HepG2 (cell line): Measurements from ENCODE around the gene CYP11A1. TPM values are rescaled to one million over a fixed set of nuclear protein-coding genes. Genes with fewer than 3 reads are reported as not detected.

Source experiments
- ATAC-seq: fragments of 200-7000 bp; cut with Tn5 transposase; 3 replicates; pipeline ENCODE4 v1.9.1; 2020; ENCODE audit warnings: mild to moderate bottlenecking, moderate library complexity
- BruUV-seq: library from RNA; stranded (reverse); fragments of 400-500 nt; replicated peaks from 2 replicates; lab custom pipeline; 2021; lab: Mats Ljungman, UMichigan
- CTCF ChIA-PET: fragments of 300-600 bp; formaldehyde crosslinking; extraction: SDS; loops from one replicate; lab custom pipeline; 2021; ENCODE audit warnings: low total read pairs, inconsistent platforms, low intra/inter-chr PET ratio; lab: Yijun Ruan, JAX
- POLR2A ChIA-PET: fragments of 350-600 bp; sonication (Branson Sonifier 250); formaldehyde crosslinking; loops from one replicate; lab custom pipeline; 2020; ENCODE audit warnings: antibody characterized with exemption, inconsistent platforms; lab: Yijun Ruan, JAX
- DNase-seq: peaks from one replicate; pipeline ENCODE4 v3.0.0-alpha.2; 2015; ENCODE audit warnings: low spot score
- FAIRE-seq: peaks from 3 replicates; lab custom pipeline; 2011; peaks lifted over from hg19 to GRCh38; lab: Jason Lieb, UNC
- H2AFZ ChIP-seq: one replicate; pipeline ENCODE4 v1.6.1; 2011; ENCODE audit warnings: low read length, inconsistent platforms
- H3K27ac ChIP-seq: fragments of 300-600 bp; 3 replicates; pipeline ENCODE4 v1.8.0; 2011; ENCODE audit warnings: mixed run types, mild to moderate bottlenecking, mixed read lengths, low read length, inconsistent platforms; ENCODE audit not compliant: insufficient read depth; ENCODE audit errors: extremely low read length
- H3K27me3 ChIP-seq, 2 experiments: fragments of 200-600 bp in 1 of 2; 2 replicates in 1 of 2; 3 replicates in 1 of 2; pipeline versions ENCODE4 v1.6.0 to v1.8.0; 2011; ENCODE audit warnings: low read length in 2 of 2, mild to moderate bottlenecking in 2 of 2, moderate library complexity in 2 of 2, inconsistent platforms in 1 of 2; ENCODE audit not compliant: insufficient read depth in 2 of 2, control insufficient read depth in 1 of 2
- H3K36me3 ChIP-seq, 2 experiments: fragments of 200-600 bp in 1 of 2; replicated peaks in 1 of 2; 2 replicates in 1 of 2; 3 replicates in 1 of 2; pipeline versions ENCODE4 v1.5.1 to v1.8.0; 2011; ENCODE audit warnings: low read length in 2 of 2, inconsistent platforms in 1 of 2; ENCODE audit not compliant: insufficient read depth in 2 of 2, control insufficient read depth in 1 of 2
- H3K4me1 ChIP-seq: 2 replicates; pipeline ENCODE4 v1.5.1; 2012; ENCODE audit warnings: low read length, inconsistent platforms; ENCODE audit not compliant: insufficient read depth
- H3K4me2 ChIP-seq: 2 replicates; pipeline ENCODE4 v1.6.0; 2011; ENCODE audit warnings: low read depth, low read length, inconsistent platforms
- H3K4me3 ChIP-seq, 3 experiments: fragments of 200-600 bp in 1 of 3; sonication (generic), shearing (Covaris generic) in 1 of 3; replicated peaks in 1 of 3; 2 replicates each; pipeline ENCODE4 v1.5.1; 2011 to 2016; ENCODE audit warnings: low read length in 3 of 3, inconsistent platforms in 2 of 3, low read depth in 2 of 3, mild to moderate bottlenecking in 2 of 3, control low read depth in 1 of 3, mixed read lengths in 1 of 3; ENCODE audit not compliant: insufficient read depth in 1 of 3
- H3K79me2 ChIP-seq: one replicate; pipeline ENCODE4 v1.6.1; 2011; ENCODE audit warnings: low read length, inconsistent platforms; ENCODE audit not compliant: insufficient read depth
- H3K9ac ChIP-seq: 2 replicates; pipeline ENCODE4 v1.6.0; 2011; ENCODE audit warnings: mild to moderate bottlenecking, low read depth, low read length, inconsistent platforms; ENCODE audit not compliant: insufficient read depth
- H3K9me3 ChIP-seq: 2 replicates; pipeline ENCODE4 v1.5.1; 2012; ENCODE audit warnings: mild to moderate bottlenecking, low read length
- H4K20me1 ChIP-seq: 2 replicates; pipeline ENCODE4 v1.6.0; 2011; ENCODE audit warnings: inconsistent platforms, mild to moderate bottlenecking, low read length, moderate library complexity; ENCODE audit not compliant: insufficient read depth
- NFIC ChIP-seq: IDR thresholded peaks from 2 replicates; pipeline ENCODE4 v1.6.1; 2012; ENCODE audit warnings: mild to moderate bottlenecking, low read length, inconsistent platforms
- SRSF1 ChIP-seq: fragments of 200-400 bp; formaldehyde crosslinking; optimal IDR thresholded peaks from 2 replicates; pipeline ENCODE3; 2017; ENCODE audit warnings: mild to moderate bottlenecking, low read depth, low read length, moderate library complexity
- TCF12 ChIP-seq, 2 experiments: fragments of 450-650 bp in 1 of 2; sonication (generic) in 1 of 2; formaldehyde crosslinking in 1 of 2; IDR thresholded peaks; 2 replicates each; pipeline versions ENCODE4 v1.6.1 to v1.8.0; 2017 to 2022; ENCODE audit warnings: antibody characterized with exemption in 1 of 2, mild to moderate bottlenecking in 1 of 2, missing genetic modification reagents in 1 of 2, moderate library complexity in 1 of 2
- ZNF343 ChIP-seq: sonication (generic); formaldehyde crosslinking; IDR thresholded peaks from 2 replicates; pipeline ENCODE4 v1.4.0; 2020; ENCODE audit warnings: mild to moderate bottlenecking, missing genetic modification reagents
- ZNF768 ChIP-seq: sonication (generic); formaldehyde crosslinking; IDR thresholded peaks from 2 replicates; pipeline ENCODE4 v1.4.0; 2020; ENCODE audit warnings: missing genetic modification reagents
- WGBS: methylation state at CpG from one replicate; pipeline ENCODE4 v1.1.6; 2017; ENCODE audit warnings: low lambda C conversion rate; 5-methylcytosine and 5-hydroxymethylcytosine counted together
- in situ Hi-C: cut with HindIII; loops from 2 replicates; pipeline ENCODE4 v1.10.0; 2017; ENCODE audit warnings: low pct_unique_long_range_greater_than_20kb; ENCODE audit not compliant: extremely low pct_ligation_motif_present
- intact Hi-C: fragments of 100-400 bp; cut with micrococcal nuclease; formaldehyde crosslinking; loops from one replicate; pipeline ENCODE4 v1.10.0; 2022; ENCODE audit not compliant: unreplicated experiment
- polyA plus RNA-seq, 8 experiments: library from polyadenylated mRNA; depleted of rRNA in 3 of 8; stranded (reverse) in 7 of 8; unstranded in 1 of 8; fragments of >200 nt; fragmentation: Illumina TruSeq in 4 of 8; extraction: Trizol in 4 of 8; gene quantifications; 2 replicates each; pipeline versions ENCODE4 v1.2.1 to v1.2.3, GENCODE V29; 2011 to 2016; ENCODE audit warnings: low read depth in 4 of 8, missing spikeins in 1 of 8, mixed read lengths in 1 of 8; ENCODE audit not compliant: insufficient read depth in 1 of 8
- total RNA-seq, 5 experiments: library from RNA; depleted of rRNA; stranded (reverse); fragments of >200 nt; fragmentation: Illumina TruSeq; extraction: Trizol; gene quantifications; 2 replicates each; pipeline ENCODE4 v1.2.3, GENCODE V29; 2016; ENCODE audit warnings: low read depth in 1 of 5

The CYP11A1 gene
- total and polyA plus RNA-seq, 2 of the 13 experiments (the other 11 are each of a cell fraction or from before 2014, with no cell fraction given), result 0.66 to 0.92 TPM

DNA sequence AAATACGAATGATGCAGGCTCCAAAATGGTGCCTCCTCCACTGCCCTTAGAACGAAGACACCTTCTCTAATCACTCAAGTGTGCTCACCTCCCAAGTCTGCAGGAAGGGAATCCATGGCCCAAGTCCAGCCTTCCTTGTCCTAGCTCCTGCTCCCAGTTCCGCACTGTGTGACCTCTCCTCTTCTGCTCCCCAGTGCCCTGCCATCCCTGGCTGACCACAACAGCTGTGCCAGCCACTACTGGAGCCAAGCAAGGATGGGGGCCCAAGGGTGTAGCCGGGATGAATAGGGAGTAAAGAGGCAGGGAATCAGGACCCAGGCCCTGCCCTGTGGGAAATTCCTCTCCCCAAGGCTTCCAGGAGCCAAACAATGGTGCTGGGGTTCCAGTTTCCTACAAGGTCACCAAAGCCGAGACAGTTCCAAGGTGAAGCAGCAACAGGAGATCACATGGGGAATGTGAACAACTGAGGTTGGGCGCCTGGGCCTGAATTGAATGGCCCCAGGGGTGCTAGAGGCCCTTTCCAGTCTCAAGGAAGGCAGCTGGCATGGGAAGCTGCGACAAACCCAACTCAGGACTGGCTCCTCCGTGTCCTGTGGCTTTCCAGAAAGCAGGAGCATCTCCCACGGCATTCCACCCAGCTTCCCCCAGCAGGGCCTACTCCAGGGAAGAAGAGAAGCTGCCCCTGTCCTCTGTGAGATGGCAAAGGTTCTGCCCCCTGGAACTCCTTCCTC is 46.1 kb upstream of the CYP11A1 start:
- Histone ChIP-seq H3K9ac (no peak overlapping the region), H3K9me3 (no peaks in the 10 kb centered on the region), H3K79me2 (peaks cover under 1% of the 10 kb centered on the region), H3K4me2 (no peak overlapping the region), H3K27ac (no peak overlapping the region), H3K4me3 (no peak overlapping the region), H3K27me3 (no peaks in the 10 kb centered on the region), H3K4me1 (peaks cover 4% of the 10 kb centered on the region), H4K20me1 (no peaks in the 10 kb centered on the region), H3K36me3 (peaks cover 38 to 81% of the 10 kb centered on the region in 2 experiments), H2AFZ (no peak overlapping the region)
- POLR2A ChIA-PET, result no interaction called here
- in situ Hi-C loops, result no loop called here
- BruUV-seq, result no TSS peak
- no peak for TF ChIP-seq SRSF1
- TF ChIP-seq NFIC, result no peak
- intact Hi-C loops, result no loop called here
- CTCF ChIA-PET, result no interaction called here
- DNase-seq, result no peak
- ATAC-seq, result no peak
- FAIRE-seq, result no peak
- 94% methylated on average over 7 of the region's 9 CpGs for WGBS

DNA sequence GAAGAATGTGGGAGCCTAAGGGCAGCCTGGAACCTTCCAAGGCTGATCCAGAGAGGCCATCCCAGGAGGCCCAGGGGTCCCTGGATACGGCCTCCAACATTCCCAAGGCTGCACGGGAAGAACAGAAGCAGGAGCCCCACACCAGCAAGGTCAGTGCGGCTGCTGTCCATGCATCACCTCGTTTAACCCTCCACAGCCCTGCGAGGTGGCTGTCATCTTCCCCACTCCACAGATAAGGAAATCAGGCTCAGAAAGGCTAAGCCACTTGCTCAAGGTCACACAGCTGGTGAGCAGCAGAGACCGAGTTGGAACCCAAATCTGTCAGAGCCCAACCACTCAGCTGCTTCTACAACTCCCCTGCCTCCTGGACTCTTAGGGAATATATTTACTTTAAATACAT is 44.7 kb upstream of the CYP11A1 start:
- Histone ChIP-seq H3K4me2 (no peak overlapping the region), H3K9ac (no peak overlapping the region), H3K79me2 (no peaks in the 10 kb centered on the region), H3K36me3 (peaks cover 36 to 69% of the 10 kb centered on the region in 2 experiments), H3K4me1 (peaks cover 6% of the 10 kb centered on the region), H2AFZ (no peak overlapping the region), H3K9me3 (no peaks in the 10 kb centered on the region), H3K27ac (no peak overlapping the region), H3K4me3 (no peak overlapping the region), H4K20me1 (no peaks in the 10 kb centered on the region), H3K27me3 (no peaks in the 10 kb centered on the region)
- no TSS peak for BruUV-seq
- in situ Hi-C loops (no loop called here), intact Hi-C loops (no loop called here)
- DNase-seq (no peak), FAIRE-seq (no peak), ATAC-seq (no peak)
- TF ChIP-seq ZNF343 (CRISPR knock-in tag) (no peak), TCF12 (IDR thresholded peaks at IDR 0.05) (no peak), TCF12 (CRISPR knock-in tag; IDR thresholded peaks at IDR 0.05) (no peak), ZNF768 (CRISPR knock-in tag) (peak; percentile 93)
- ChIA-PET CTCF (no interaction called here), POLR2A (no interaction called here)
- 100% methylated on average over 2 of the region's 6 CpGs for WGBS
